Breast epithelium (tissue), 4 donors: Measurements from ENCODE around the gene CTRL. TPM values are rescaled to one million over a fixed set of nuclear protein-coding genes. Genes with fewer than 3 reads are reported as not detected.

Source experiments
- DNase-seq, 2 donors: peaks; one replicate each; pipeline ENCODE4 v3.0.0-alpha.2; 2019; ENCODE audit warnings: low spot score in 2 of 2
- H3K27ac ChIP-seq, 2 donors: fragments of 200-600 bp; sonication (generic) in 1 of 2; one replicate each; pipeline ENCODE4 v1.5.1; 2016 to 2019; ENCODE audit warnings: mild to moderate bottlenecking in 1 of 2
- H3K27me3 ChIP-seq, 2 donors: fragments of 200-600 bp; sonication (generic) in 1 of 2; one replicate each; pipeline versions ENCODE4 v1.5.1 to v1.6.0; 2017 to 2019; ENCODE audit warnings: control low read depth in 1 of 2, mild to moderate bottlenecking in 1 of 2
- H3K36me3 ChIP-seq: fragments of 200-600 bp; one replicate; pipeline ENCODE4 v1.5.1; 2019
- H3K4me1 ChIP-seq, 2 donors: fragments of 200-600 bp; sonication (generic); one replicate each; pipeline ENCODE4 v1.5.1; 2016 to 2019; ENCODE audit warnings: control low read depth in 1 of 2
- H3K4me3 ChIP-seq, 3 donors: fragments of 200-600 bp; sonication (generic); 1 replicate in 2 of 3; 2 replicates in 1 of 3; pipeline ENCODE4 v1.5.1; 2016 to 2019; ENCODE audit warnings: mild to moderate bottlenecking in 3 of 3, moderate library complexity in 2 of 3
- H3K9me3 ChIP-seq, 2 donors: fragments of 200-600 bp; sonication (generic) in 1 of 2; one replicate each; pipeline ENCODE4 v1.5.1; 2016 to 2019; ENCODE audit warnings: control low read depth in 1 of 2
- POLR2A ChIP-seq: fragments of 450-650 bp; IDR thresholded peaks from one replicate; pipeline ENCODE4 v1.6.1; 2016; ENCODE audit warnings: antibody characterized with exemption, mild to moderate bottlenecking, moderate library complexity
- POLR2AphosphoS5 ChIP-seq, 3 donors: sonication (generic); formaldehyde crosslinking; IDR thresholded peaks; one replicate each; pipeline ENCODE4 v1.6.1; 2017; ENCODE audit warnings: antibody characterized with exemption in 3 of 3
- intact Hi-C: fragments of 100-400 bp; cut with DNase I; formaldehyde crosslinking; loops from one replicate; pipeline ENCODE4 v1.15.1; 2023; ENCODE audit warnings: low total_unique reads
- total RNA-seq, 3 donors: library from RNA; depleted of rRNA; stranded (reverse); fragments of >200 nt; gene quantifications; one replicate each; pipeline ENCODE4 v1.1.0, GENCODE V29; 2016
- TF ChIP-seq, protein P1 (sequence below), 3 donors: fragments of 450-650 bp; IDR thresholded peaks; one replicate each; pipeline ENCODE4 v1.5.1; 2016 to 2017; ENCODE audit warnings: antibody characterized with exemption in 3 of 3, mild to moderate bottlenecking in 3 of 3, moderate library complexity in 3 of 3

Gene CTRL
- total RNA-seq, 3 donors from 2014 or later, result 1.0 to 2.6 (median 1.8) TPM

DNA sequence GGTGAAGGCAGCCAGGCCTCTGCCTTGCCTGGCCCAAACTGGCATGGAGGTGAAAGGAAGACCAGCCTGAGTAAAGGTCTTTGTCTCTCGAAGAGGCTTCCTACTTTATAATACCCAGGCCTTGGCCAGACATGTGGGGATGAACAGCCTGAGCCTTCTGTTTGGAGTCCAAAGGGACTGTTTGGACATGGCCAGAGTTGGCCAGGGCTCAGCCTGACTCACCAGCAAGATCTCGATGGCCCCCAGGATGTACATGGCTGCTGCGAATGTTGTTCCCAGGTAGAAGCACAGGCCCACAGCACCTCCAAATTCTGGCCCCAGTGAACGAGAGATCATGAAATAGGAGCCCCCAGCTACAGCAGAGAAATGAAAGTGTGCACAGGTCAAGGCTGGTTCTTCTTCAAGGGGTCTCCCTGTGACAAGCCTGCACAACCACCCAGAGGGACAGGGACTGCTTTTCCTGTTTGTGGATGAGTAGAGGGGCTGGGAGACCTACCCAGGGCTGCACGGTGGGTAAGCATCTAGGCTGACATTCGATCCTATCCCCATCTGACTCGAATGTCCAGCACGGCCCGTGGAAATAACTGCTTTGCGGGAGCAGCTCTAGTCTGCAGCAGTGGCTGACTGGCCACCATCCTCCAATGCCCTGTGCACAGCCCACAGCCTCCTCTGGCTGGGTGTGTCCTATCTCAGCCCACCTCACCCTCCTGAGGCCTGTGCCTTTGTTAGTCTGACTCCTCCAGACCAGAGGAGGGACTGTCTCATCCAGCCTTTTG lies 22.9 kb upstream of the CTRL start:
- Histone ChIP-seq H3K36me3 (no peaks in the 10 kb centered on the region), H3K4me3 (no peak overlapping the region), H3K4me1 (peaks cover 0 to 3% of the 10 kb centered on the region in 2 donors), H3K27me3 (no peaks in the 10 kb centered on the region), H3K27ac (peak overlapping the region in 1 of 2 donors; percentile 19), H3K9me3 (no peaks in the 10 kb centered on the region)
- DNase-seq, result no peak
- TF ChIP-seq POLR2A (no peak), POLR2AphosphoS5 (IDR thresholded peaks at IDR 0.05) (no peak)
- TF ChIP-seq, protein P1, sequence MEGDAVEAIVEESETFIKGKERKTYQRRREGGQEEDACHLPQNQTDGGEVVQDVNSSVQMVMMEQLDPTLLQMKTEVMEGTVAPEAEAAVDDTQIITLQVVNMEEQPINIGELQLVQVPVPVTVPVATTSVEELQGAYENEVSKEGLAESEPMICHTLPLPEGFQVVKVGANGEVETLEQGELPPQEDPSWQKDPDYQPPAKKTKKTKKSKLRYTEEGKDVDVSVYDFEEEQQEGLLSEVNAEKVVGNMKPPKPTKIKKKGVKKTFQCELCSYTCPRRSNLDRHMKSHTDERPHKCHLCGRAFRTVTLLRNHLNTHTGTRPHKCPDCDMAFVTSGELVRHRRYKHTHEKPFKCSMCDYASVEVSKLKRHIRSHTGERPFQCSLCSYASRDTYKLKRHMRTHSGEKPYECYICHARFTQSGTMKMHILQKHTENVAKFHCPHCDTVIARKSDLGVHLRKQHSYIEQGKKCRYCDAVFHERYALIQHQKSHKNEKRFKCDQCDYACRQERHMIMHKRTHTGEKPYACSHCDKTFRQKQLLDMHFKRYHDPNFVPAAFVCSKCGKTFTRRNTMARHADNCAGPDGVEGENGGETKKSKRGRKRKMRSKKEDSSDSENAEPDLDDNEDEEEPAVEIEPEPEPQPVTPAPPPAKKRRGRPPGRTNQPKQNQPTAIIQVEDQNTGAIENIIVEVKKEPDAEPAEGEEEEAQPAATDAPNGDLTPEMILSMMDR (IDR thresholded peaks at IDR 0.05), result no peak
- intact Hi-C loops, result no loop called here

DNA sequence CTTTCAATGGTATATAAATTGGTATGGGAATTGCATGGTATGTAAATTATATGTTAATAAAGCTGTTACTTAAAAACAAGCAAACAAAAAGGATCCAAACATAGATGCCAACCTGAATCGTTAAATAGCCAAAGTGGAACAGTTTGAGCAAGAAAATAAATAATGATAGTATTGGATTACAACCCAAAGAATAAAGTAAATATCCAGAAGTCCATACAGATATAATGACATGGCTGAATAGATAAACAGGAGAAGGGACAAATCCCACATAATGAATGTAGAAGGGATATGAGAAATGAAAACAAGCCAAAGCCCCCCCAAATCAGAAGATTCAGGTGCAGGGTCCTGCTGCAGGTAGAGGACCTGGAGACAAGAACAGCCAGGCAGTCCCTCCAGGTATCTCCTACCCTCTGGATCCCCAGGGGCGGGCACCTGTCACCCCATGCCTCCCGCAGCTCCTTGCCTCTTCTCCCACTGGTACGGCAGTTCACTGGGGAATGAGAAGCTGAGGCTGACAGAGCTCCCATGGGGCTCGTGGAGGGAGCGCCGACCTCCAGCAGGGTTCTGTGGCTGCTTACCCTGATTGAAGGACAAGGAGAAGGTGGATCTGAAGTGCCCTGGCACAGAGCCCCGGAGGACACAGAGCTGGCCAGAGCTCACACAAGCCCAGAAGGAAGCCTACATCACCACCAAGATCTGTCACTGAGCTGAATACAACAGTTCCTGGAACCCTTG lies 22.1 kb upstream of the CTRL start:
- Histone ChIP-seq H3K4me1 (no peaks in the 10 kb centered on the region), H3K27ac (peak overlapping the region in 1 of 2 donors; percentile 19), H3K36me3 (no peaks in the 10 kb centered on the region), H3K27me3 (no peaks in the 10 kb centered on the region), H3K4me3 (no peak overlapping the region), H3K9me3 (no peaks in the 10 kb centered on the region)
- no peak for DNase-seq
- intact Hi-C loops, result no loop called here
- TF ChIP-seq POLR2AphosphoS5 (IDR thresholded peaks at IDR 0.05) (no peak), POLR2A (no peak)
- TF ChIP-seq, protein P1 (IDR thresholded peaks at IDR 0.05), result no peak

DNA sequence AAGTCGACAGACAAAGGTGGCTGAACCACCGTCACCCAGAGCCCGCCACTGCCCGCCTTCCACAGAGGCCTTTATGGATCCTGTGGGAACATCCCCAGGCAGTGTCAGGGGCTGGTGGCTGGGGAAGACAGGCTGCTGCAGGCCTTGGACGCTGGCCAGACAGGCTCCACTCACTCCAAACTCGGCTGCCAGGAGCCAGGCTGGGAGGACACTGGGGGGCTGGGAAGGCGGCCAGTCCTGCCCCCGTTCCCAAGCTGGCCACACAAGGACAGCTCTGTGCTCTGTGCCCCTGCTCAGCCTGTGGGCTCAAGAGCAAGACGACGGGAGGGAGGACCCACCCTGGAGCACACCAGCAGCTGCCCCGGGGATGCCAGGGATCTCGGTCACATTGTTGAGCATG lies 19.8 kb upstream of the CTRL start:
- H3K9me3 ChIP-seq, result no peaks in the 10 kb centered on the region
- intact Hi-C loops, result no loop called here
- H3K4me1 ChIP-seq, result no peaks in the 10 kb centered on the region
- TF ChIP-seq POLR2A, result no peak
- TF ChIP-seq, protein P1 (IDR thresholded peaks at IDR 0.05), result no peak
- no peak for TF ChIP-seq POLR2AphosphoS5 (IDR thresholded peaks at IDR 0.05)
- H3K27me3 ChIP-seq, result no peaks in the 10 kb centered on the region
- no peak for DNase-seq
- peak overlapping the region; percentile 17 to 53 for H3K27ac ChIP-seq
- H3K36me3 ChIP-seq, result no peaks in the 10 kb centered on the region
- no peak overlapping the region for H3K4me3 ChIP-seq

DNA sequence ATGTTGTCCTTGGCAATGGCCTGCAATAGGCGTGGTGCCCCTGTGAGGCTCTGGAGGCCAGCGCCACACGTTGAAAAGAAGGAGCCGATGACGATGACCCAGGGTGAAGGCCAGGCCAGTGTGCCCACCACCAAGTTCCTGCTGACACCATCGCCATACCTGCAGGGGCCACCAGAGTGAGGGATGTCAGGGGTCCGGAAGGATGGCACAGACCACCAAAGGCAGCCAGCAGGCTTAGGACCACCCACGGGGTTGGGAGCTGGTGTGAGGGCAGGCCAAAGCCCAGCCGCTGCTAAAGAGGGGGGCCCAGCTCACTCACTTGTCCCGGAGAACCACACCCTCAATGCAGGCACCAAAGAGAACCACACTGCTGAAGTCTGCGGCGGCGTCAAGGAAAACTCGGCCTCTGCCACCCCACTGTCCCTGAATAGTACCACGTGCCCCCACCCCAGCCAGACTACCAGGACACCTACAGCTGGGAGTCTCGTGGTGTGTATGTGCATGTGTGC lies 18.7 kb upstream of the CTRL start:
- no peak for TF ChIP-seq POLR2A

DNA sequence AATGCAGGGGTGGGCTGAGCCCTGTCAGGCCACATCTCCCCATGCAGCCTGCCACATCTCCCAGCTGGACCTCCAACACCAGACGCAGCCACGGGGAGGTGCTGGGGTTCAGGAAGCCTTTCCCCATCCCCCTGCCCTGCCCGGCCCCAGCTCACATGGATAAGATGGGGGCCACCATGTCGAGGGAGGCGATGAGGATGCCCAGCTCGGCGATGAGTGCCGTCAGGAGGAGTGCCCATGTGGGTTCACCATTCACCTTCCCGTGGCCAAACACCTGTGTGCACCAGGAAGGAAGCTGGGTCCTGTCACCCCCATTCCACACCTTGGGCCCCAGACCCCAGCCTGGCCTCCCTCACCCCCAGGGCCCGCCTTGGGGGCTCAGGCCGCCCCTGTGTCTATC lies 18.0 kb upstream of the CTRL start:
- no peaks in the 10 kb centered on the region for H3K9me3 ChIP-seq
- peaks cover 0 to 1% of the 10 kb centered on the region in 2 donors for H3K4me1 ChIP-seq
- no peak overlapping the region for H3K4me3 ChIP-seq
- no peak overlapping the region for H3K27ac ChIP-seq
- TF ChIP-seq POLR2A (no peak), POLR2AphosphoS5 (IDR thresholded peaks at IDR 0.05) (no peak)
- TF ChIP-seq, protein P1 (IDR thresholded peaks at IDR 0.05), result no peak
- intact Hi-C loops, result no loop called here
- DNase-seq, result no peak
- no peaks in the 10 kb centered on the region for H3K36me3 ChIP-seq
- no peaks in the 10 kb centered on the region for H3K27me3 ChIP-seq

More for the DNA sequence above, 18.7 kb upstream of the CTRL start:
- no peak overlapping the region for H3K27ac ChIP-seq
- no peak for DNase-seq
- H3K27me3 ChIP-seq, result no peaks in the 10 kb centered on the region
- H3K9me3 ChIP-seq, result no peaks in the 10 kb centered on the region
- H3K36me3 ChIP-seq, result no peaks in the 10 kb centered on the region
- no peaks in the 10 kb centered on the region for H3K4me1 ChIP-seq
- intact Hi-C loops, result no loop called here
- H3K4me3 ChIP-seq, result no peak overlapping the region
